HepG2 (cell line): ENCODE data around the gene RNPEPL1. TPM values are rescaled to one million over a fixed set of nuclear protein-coding genes. Genes with fewer than 3 reads are reported as not detected.

ENCODE experiments used
- CHD2 ChIP-seq: IDR thresholded peaks from 2 replicates; pipeline ENCODE4 v1.6.1; 2011; ENCODE audit warnings: low read depth, low read length, improper control_type of control experiment
- EED ChIP-seq: sonication (generic); formaldehyde crosslinking; IDR thresholded peaks from 2 replicates; pipeline ENCODE4 v1.5.0; 2020; ENCODE audit warnings: mild to moderate bottlenecking, missing genetic modification reagents
- HMGXB3 ChIP-seq: sonication (generic); formaldehyde crosslinking; IDR thresholded peaks from 2 replicates; pipeline ENCODE4 v1.4.0; 2020; ENCODE audit warnings: missing genetic modification reagents, borderline replicate concordance
- IKZF5 ChIP-seq: IDR thresholded peaks from 2 replicates; pipeline ENCODE4 v1.6.1; 2018; ENCODE audit warnings: missing genetic modification reagents, mild to moderate bottlenecking, missing compliant biosample characterization
- KAT2B ChIP-seq: fragments of 150-350 bp; IDR thresholded peaks from 2 replicates; pipeline ENCODE4 v1.6.1; 2014; ENCODE audit warnings: low read depth, low read length, borderline replicate concordance
- NFKBIZ ChIP-seq: IDR thresholded peaks from 2 replicates; pipeline ENCODE4 v1.6.1; 2018; ENCODE audit warnings: missing genetic modification reagents, missing compliant biosample characterization
- PHF5A ChIP-seq: IDR thresholded peaks from one replicate; pipeline ENCODE4 v1.6.1; 2018; ENCODE audit warnings: low read depth, missing genetic modification reagents; ENCODE audit not compliant: unreplicated experiment
- SKIL ChIP-seq: sonication (generic); formaldehyde crosslinking; IDR thresholded peaks from 2 replicates; pipeline ENCODE4 v1.8.0; 2022; ENCODE audit warnings: missing genetic modification reagents, mild to moderate bottlenecking, moderate library complexity, borderline replicate concordance
- SMAD9 ChIP-seq: sonication (generic); formaldehyde crosslinking; IDR thresholded peaks from 2 replicates; pipeline ENCODE4 v1.5.1; 2020; ENCODE audit warnings: mild to moderate bottlenecking, missing genetic modification reagents
- STAT6 ChIP-seq: sonication (generic); formaldehyde crosslinking; IDR thresholded peaks from 2 replicates; pipeline ENCODE4 v1.4.0; 2020; ENCODE audit warnings: missing genetic modification reagents, mild to moderate bottlenecking, borderline replicate concordance
- ZKSCAN1 ChIP-seq: fragments of 150-350 bp; IDR thresholded peaks from 2 replicates; pipeline ENCODE4 v1.6.1; 2014; ENCODE audit warnings: low read length
- ZNF136 ChIP-seq: sonication (generic); formaldehyde crosslinking; IDR thresholded peaks from 2 replicates; pipeline ENCODE4 v1.8.1; 2022; ENCODE audit warnings: low read depth, mild to moderate bottlenecking, moderate library complexity, missing genetic modification reagents
- ZNF275 ChIP-seq: sonication (generic); formaldehyde crosslinking; IDR thresholded peaks from 2 replicates; pipeline ENCODE4 v1.8.0; 2022; ENCODE audit warnings: missing genetic modification reagents, mild to moderate bottlenecking, inconsistent platforms, borderline replicate concordance
- ZNF296 ChIP-seq: sonication (generic); formaldehyde crosslinking; conservative IDR thresholded peaks from 2 replicates; pipeline ENCODE4 v1.5.0; 2020; ENCODE audit warnings: mild to moderate bottlenecking, missing genetic modification reagents
- ZNF572 ChIP-seq: sonication (generic); formaldehyde crosslinking; IDR thresholded peaks from 2 replicates; pipeline ENCODE4 v1.5.1; 2020; ENCODE audit warnings: mild to moderate bottlenecking, missing genetic modification reagents
- ZNF781 ChIP-seq: sonication (generic); formaldehyde crosslinking; IDR thresholded peaks from 2 replicates; pipeline ENCODE4 v1.5.1; 2020; ENCODE audit warnings: borderline replicate concordance, mild to moderate bottlenecking, missing genetic modification reagents; ENCODE audit errors: not compliant biosample characterization
- ZSCAN12 ChIP-seq: sonication (generic); formaldehyde crosslinking; IDR thresholded peaks from 2 replicates; pipeline ENCODE4 v1.9.0; 2021; ENCODE audit warnings: mild to moderate bottlenecking, missing genetic modification reagents
- polyA plus RNA-seq, 8 experiments: library from polyadenylated mRNA; depleted of rRNA in 3 of 8; stranded (reverse) in 7 of 8; unstranded in 1 of 8; fragments of >200 nt; fragmentation: Illumina TruSeq in 4 of 8; extraction: Trizol in 4 of 8; gene quantifications; 2 replicates each; pipeline versions ENCODE4 v1.2.1 to v1.2.3, GENCODE V29; 2011 to 2016; ENCODE audit warnings: low read depth in 4 of 8, missing spikeins in 1 of 8, mixed read lengths in 1 of 8; ENCODE audit not compliant: insufficient read depth in 1 of 8
- total RNA-seq, 5 experiments: library from RNA; depleted of rRNA; stranded (reverse); fragments of >200 nt; fragmentation: Illumina TruSeq; extraction: Trizol; gene quantifications; 2 replicates each; pipeline ENCODE4 v1.2.3, GENCODE V29; 2016; ENCODE audit warnings: low read depth in 1 of 5

The RNPEPL1 gene
- total and polyA plus RNA-seq, 2 of the 13 experiments (the other 11 are each of a cell fraction or from before 2014, with no cell fraction given): 13.0 to 18.0 TPM

- no peak for TF ChIP-seq STAT6 (CRISPR knock-in tag)
- no peak for TF ChIP-seq IKZF5 (CRISPR knock-in tag)
- TF ChIP-seq ZNF781 (CRISPR knock-in tag): no peak
- no peak for TF ChIP-seq ZSCAN12 (CRISPR knock-in tag)
- TF ChIP-seq EED (CRISPR knock-in tag): no peak
- TF ChIP-seq HMGXB3 (CRISPR knock-in tag): no peak
- no peak for TF ChIP-seq ZNF136 (CRISPR knock-in tag)
- no peak for TF ChIP-seq CHD2
- no peak for TF ChIP-seq SMAD9 (CRISPR knock-in tag)
- TF ChIP-seq ZKSCAN1: no peak
- TF ChIP-seq ZNF275 (CRISPR knock-in tag): no peak
- no peak for TF ChIP-seq KAT2B
- no peak for TF ChIP-seq PHF5A (CRISPR knock-in tag)
- TF ChIP-seq NFKBIZ: no peak
- TF ChIP-seq ZNF296 (CRISPR knock-in tag): no peak
- TF ChIP-seq SKIL: no peak
- no peak for TF ChIP-seq ZNF572 (CRISPR knock-in tag)
Observed at GRCh38 chr2:240568678-240569522, 616 bp downstream of the RNPEPL1 start (continued).
